GM21723 (cell line): Measurements from ENCODE around the gene MYO19.
"Not testable (repeated sequence)": the region's sequence is repeated elsewhere in the genome, so short reads cannot be mapped to it uniquely, and the experiment has no call there.

Experiments used
- ATAC-seq: cut with Tn5 transposase; IDR thresholded peaks from one replicate; pipeline ENCODE4 v1.9.1; 2021; ENCODE audit warnings: mild to moderate bottlenecking, moderate library complexity; ENCODE audit not compliant: unreplicated experiment

Gene MYO19

DNA sequence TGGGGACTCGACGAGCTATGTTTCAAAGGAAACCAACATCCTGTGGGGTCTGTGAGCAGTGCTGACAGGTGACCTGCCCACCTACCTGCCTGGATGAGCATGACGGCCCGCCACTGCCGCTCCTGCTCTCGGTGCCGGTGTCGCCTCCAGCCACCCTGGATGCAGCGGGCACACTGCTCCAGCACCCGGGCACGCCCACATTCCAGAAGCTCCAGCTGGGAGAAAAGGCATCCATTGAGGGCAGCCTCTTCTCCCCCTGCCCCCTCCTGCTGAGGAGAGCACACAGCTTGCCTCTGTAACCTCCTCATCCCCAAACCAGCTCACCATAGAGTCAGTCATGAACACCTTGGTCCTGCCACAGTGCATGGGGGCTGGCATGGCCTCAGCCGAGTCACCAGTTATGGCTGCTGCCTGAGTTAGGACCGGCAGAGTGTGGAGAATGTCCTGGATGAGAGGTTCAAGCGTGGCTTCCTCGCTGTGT lies 33.9 kb downstream of the MYO19 start:
- ATAC-seq = no peak

DNA sequence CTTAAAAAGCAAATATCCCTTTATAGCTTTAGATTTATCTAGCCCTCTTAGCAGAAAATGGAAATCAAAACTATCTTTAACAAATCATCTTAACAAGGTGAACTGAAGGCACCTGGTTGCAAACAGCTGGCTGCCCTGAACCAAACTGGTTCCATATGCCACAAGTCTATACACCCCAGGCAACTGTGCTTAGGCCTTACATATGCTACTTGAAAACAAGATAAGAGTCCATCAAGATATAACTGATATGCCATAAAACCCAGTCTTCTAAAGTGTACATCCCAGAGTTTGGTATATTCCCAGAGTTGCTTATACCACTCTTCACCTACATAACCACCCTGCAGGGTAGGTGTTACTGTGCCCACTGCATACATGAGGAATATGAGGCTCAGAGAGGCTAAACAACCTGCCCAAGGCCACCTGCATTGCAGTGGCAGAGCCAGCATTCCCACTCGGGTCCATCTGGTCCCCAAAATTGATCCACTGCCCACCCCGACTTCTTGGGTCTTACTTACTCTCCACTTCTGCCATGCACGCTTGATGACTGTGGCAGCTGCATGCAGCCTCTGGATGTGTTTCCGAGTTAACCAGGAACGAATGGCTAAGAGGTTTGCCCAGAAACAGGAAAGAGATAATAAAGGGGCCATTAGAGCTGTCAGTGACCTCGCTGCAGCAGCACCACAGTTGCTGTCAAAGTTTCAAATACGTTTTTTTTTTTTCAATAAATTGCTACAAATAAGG lies 35.9 kb downstream of the MYO19 start:
- no peak for ATAC-seq

DNA sequence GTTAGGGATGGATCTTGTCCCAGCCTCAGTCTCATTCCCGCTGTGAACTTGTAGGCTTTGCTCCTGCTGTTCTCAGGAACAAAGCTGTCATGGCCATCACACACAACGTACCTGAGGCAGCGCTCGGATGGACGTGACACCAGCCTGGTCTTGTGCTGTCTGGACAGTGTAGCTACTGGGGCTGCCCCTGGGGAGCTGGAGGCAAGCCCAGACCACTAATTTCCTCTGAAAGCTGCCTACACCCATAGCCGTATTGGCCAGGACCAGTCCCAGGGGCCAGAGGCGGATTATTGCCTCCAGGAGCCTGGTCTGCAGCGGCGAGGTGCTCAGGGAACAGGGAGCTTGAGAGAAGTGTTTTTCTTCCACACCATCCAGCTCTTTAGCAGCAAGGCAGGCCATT lies 36.5 kb downstream of the MYO19 start:
- no peak for ATAC-seq

DNA sequence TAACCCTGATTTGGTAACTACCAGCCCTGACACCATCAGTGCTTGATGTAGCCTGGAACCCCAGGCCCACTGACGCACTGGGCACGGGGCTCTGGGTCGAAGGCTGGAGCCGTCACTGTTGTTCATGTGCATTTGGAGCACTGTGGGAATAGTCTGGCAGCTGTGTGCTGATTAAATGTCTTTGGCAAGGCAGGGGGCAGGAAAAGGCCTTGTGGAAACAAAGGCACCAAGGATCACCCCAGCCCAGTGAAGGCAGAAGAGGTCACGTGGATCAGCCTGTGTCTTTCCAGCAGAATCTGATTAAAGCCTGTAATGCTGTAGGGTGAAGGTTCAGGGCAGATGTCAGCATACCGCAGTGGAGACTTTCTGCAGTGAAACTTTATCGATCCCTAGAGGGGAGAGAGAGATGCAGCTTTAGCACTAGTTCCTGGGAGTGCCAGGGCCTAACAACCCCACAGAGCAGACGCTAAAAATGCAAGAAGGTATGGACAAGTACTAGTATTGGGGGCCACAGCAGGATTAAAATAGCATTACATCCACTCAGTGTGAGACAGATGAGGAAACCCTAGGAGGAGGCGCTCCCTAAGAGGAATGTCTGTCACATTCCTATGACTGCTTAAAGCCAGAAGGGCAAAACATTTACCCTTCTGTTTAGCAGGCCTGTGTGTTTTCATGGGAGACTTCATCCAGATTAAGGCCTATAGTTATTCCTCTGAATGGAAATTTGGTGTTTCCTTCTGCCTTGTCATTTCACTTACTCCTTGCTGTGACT lies 38.5 kb downstream of the MYO19 start:
- no peak for ATAC-seq

DNA sequence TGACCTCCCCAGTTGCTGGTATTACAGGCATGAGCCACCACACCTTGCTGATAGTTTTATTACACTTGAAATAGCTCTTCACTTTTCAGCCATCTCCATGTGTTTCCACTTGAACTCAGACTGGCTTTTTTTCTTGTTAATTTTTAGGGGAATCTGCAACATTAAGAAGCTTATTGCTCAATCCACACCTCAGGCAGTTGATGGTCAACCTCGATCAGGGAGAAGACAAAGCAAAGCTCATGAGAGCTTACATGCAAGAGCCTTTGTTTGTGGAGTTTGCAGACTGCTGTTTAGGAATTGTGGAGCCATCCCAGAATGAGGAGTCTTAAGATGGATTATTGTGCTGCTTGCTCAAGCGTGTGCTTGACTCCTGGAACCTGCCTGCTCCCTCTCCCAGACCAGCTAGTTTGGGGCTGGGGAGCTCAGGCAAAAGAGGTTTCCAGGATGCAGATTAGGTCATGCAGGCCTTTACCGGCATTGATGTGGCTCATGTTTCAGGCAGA lies 39.5 kb downstream of the MYO19 start:
- ATAC-seq = no peak

DNA sequence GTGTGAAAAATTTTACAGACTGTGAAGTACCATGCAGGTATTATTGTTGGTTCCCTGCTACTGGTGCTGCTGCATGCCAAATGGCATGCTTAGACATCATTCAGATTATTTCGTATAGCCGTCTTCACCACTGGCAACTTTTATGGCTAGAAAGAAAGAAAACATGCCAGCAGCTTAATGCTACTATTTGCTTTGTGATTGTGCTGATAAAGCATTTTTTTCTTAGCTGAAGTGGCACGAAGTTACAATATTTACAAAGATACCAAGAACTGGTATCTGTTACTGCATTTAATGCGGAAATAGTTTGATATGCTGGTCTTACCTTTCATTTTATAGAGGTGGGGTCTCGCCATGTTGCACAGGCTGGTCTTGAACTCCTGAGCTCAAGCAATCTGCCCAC lies 40.0 kb downstream of the MYO19 start:
- no peak for ATAC-seq

DNA sequence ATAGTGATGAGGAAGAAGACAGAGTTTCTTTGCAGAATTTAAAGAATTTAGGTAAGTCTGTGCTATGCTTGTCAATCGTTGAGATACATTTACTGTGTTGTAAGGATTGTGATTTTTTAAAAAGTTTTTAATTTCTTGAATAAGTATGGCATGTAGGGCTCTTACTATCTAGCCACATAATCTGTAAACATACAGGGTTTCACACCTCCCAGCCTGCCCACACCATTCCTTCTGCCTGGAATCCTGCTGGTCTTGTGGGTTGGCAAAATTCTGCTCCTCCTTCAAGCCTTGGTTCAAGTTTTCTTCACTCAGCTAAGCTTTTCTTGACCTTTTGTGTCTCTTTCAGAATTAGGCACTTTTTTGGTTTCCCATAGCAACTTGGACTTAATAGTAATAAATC lies 40.7 kb downstream of the MYO19 start:
- no peak for ATAC-seq

DNA sequence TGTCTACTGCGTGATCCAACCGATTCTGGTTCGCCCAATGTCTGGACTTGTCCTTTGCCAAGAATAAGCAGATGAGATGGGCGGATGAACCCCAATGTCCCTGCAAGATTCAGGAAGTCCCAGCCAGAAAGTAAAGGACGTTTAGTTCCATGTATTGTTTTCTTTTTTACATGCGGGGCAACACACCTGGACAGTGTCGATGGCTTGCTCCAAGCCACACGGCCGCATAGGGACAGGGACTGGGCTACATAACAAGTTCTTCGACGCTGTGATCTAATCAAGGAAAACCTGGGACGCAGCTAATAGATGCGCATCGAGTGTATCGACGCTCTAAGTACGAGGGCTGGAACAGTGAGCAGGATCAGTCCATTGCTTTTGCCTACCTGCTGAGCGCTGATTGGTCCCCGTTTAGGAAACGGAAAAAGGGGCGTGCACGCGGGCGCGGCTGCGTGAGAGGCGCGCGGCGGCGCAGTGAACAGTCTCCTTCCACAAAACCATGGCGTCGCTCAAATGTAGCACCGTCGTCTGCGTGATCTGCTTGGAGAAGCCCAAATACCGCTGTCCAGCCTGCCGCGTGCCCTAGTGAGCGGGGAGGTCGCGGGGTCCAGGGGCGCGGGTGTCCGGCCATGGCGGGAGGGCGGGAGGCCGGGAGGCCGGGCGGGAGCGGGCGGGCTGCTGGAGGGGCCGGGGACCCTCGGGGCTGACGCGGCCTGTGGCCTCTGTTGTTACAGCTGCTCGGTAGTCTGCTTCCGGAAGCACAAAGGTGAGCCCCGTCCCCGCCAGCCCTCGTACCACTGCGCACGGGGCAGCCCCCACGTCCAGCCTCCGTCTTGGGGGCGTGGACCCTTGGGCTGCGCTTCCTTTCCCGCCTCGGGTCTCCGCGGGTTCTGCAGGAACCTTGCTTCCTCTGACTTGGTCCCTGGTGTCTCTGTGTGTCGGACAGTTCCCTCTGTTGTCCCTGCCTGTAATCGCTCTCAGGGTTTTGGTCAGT lies 48.2 kb downstream of the MYO19 start, which contains the start of gene ZNHIT3:
TSS of gene ZNHIT3 (plus strand) at position 478 of the 991 bp plus-strand sequence. CDS start at position 497, 19 bp downstream.
- peak; percentile 91 for ATAC-seq

DNA sequence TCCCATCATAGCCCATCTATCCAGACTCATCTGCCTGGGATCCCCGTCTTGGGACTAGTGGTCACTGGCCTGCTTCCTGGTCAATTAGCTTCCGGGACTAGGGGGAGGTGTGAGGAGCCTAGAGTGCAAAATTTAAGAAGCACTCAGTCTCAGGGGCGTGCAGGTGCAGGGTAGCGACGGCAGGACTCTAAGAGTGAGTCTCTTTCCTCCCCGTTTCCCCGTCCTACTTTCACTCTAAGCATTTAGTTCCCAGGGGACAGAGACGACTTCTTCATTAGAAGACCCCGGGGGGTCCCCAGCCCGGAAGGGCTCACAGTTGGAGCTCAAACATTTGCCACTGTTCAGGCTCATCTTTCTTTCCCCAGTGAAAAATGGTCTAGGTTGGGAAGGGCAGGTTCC lies 48.9 kb downstream of the MYO19 start:
- ATAC-seq = peak; percentile 4

DNA sequence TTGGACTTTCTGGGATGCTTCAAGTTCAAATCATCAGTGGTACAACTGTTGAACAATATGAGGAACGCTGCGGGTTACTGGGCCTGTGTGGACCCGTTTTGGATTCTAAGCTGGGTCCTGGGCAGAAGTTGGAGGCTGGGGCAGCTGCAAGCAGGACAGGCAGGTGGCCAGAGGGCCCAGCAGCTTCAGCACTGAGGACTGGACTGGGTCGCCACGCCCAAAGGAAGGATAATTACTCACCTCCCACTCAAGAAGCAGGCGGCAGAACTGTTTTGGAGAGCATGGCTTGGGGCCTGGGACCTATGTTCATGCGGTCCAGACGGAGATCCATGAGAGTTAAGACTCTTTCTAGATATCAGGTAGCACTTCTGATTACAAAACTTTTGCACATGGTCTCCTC lies 49.6 kb downstream of the MYO19 start:
- ATAC-seq = no peak

DNA sequence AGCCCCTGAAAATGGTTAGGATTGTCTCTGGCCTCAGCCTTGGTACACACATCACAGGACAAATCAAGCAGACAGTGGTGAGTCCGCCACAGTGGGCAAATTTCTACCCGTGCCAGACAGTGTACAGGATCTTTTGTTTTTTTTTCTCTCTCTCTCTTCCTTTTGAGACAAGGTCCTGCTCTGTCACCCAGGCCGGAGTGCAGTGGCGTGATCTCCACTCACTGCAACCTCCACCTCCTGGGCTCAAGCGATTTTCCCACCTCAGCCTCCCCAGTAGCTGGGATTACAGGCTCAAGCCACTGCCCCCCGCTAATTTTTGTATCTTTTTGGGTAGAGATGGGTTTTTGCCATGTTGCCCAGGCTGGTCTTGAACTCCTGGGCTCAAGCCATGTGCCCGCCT lies 50.6 kb downstream of the MYO19 start:
- ATAC-seq = not testable (repeated sequence)

DNA sequence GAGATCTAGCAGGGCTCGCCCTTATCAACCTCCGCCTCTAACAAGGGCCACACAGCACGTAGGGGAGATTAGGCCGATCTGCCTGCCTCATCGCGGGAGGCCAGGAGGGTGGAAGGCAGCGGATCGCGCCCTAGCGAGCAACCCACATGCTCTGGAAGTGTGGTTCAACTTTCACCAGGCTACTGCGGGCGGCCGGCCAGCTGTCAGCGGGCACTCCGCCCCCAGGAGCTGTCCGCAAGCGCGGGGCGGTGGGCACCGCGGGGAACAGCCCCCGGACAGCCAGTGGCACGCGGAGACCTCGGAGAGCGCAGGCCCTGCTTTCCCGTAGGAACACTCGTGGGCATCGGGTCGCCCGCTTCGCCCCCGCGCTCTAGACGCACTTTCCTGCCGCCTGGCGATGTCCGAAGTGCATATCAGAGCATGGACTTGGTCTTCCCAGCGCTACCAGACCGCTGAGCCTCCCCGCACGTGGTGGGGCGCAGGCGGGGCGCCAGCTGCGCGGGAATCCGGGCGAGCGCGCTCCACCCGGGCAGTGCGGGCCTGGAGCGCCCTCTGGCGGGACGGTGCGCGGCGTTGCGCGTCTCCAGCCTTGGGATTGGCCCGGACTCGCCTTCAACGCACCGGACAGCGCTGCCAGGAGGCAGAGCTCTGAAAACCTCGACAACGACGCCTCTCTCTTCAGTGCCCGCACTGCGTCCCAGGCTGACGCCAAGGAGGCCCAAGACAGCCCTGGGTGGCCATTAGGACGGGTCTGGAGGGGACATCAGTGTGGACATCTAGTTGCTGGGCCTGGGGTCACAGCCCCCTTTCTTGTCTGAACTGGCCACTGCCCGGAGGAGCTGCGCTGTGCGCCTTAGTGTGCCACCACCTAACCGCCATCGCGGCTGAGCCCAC lies 51.8 kb downstream of the MYO19 start:
- ATAC-seq = no peak

DNA sequence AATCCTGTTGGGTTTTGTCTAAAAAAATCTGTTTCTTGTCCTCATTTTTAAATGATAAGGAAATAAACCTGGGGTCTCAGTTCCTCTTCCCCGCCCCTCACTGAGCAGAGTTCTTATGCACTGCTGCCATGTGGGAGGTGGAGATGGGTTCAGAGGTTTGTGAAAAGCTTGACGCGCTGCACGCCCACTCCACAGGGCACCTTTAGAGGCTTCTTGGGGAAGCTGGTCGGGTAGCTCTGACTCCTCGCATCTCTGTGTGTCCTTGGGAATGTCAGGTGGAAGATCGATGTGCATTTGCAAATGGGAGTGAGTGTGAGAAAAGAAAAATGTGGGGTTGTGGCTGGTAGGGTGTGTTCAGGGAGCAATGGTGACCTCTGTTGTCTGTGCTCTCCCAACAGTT lies 52.8 kb downstream of the MYO19 start:
- ATAC-seq = no peak

DNA sequence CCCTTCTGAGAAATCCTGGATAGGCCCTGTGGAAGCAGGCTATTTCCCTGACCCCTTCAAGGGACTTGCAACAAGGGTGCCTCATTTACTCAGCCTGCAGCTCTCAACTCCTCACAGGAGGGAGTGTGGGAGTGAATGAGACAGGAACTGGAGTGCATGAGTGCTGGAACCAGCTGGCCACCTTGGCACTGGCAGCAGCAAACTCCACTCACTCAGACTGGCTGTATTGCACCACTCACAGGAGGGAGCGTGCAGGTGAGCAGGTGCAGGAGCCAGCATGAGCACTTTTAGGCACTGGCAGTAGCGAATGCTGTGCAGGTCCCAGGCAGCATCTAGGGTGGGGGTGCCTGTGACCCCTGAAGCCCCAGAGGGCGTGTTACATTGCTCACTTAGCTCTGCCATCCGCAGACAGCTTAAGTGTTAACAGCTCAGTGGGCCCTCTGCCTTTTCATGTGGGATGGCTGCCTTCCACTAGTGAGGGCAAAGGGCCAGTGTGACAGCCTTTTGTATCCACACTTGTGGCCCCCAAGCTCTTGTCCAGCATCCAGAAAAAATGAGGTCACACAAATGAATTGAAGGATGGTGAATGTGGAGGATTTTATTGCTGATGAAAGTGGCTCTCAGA lies 59.2 kb downstream of the MYO19 start:
- no peak for ATAC-seq

DNA sequence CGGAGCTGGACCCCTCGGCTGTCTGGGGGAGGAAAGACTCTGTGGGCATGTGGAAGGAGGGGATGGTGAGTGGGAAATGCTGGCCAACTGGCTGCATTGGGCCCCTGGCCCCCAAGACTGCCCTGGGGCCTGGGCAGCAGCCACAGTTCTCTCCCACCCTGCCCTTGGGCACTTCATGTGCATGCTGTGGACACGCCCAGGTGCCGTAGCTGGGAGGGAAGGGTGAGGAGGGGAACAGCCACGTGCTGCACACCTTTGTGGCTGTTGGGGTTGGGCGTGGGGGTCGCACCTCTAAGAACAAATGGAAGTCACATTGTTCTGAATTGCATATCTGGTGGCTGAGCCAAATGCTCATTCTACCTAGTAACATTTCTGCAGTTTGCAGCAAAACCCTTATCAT lies 60.1 kb downstream of the MYO19 start:
- no peak for ATAC-seq

DNA sequence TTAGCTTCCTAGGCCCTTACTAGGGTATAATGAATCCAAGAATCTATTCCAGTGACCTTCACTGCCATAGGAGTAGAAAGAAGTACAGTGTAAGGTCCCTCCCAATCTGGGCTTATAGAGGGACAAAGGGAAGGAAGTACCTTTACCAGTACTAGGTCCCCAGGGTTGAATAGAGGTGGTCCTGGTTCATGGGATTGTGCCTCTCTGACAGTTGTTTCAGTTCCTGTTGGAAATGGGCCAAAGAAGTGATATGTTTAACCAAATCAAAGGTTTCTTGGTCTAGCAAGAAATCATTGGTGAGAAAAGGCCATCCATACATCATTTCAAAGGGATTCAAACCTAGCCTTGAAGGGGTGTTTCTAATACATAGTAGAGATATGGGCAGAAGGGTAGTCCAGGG lies 64.2 kb downstream of the MYO19 start:
- ATAC-seq = no peak

DNA sequence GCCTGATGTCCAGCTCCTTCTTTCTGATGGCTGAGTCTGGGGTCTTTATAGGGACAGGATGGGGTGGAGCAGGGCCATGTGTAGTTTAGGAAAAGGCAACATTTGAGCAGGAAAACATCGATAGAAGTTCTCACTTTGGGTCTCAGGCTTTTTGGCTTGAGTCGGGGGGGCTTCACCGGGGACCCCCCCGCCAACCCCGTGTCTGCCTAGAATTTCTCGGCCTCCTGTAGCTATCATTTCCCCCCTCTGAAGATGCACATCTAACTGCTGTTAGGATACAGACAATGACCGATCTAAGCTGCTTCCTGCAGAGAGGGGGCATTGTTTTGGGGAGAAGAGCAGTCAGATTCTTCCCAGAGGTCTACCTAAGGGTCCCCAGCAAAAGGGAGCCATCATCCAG lies 64.9 kb downstream of the MYO19 start:
- no peak for ATAC-seq

DNA sequence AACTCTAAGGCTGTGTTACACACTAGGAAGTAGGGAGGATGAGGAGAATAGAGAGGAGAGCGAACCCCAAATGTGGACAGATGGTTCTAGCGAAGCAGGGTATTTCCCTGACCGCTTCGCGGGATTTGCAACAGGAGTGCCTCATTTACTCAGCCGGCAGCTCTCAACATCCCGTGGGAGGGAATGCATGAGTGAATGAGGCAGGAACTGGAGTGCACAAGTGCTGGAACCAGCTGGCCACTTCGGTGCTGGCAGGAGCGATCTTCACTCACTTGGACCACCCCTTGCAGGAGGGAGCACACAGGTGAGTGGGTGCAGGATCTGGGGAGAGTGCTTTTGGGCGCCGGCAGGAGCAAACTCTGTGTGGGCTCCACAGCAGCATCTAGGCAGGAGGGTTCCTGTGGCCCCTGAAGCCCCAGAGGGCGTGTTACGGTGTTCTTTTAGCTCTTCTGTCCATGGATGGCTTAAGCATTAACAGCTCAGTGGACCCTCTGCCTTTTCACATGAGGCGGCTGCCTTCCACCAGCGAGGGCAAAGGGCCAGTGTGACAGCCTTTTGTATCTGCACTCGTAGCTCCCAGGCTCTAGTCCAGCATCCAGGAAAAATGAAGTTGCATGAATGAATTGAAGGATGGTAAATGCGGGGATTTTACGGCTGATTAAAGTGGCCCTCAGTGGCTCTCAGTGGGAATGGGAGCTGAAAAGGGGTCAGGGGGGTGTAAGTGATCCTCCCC lies 65.6 kb downstream of the MYO19 start:
- no peak for ATAC-seq

DNA sequence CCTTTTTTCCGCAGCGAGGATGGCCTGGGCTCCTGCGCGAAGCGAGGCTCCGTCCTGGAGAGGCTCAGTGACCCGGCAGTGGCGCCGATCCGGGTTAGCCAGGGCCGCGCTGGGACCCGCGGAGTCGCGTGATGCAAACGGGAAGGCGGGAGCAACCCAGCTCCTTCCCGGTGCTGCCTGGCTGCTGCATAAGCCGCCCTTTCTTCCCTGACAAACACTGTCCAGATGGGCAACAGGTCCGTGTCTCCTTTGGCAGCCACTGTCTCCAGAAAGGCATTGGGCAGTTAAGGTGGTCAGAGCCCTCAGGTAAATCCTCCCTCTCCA lies 69.9 kb downstream of the MYO19 start:
- no peak for ATAC-seq
